Karpas-422 (cell line): ENCODE results near the gene HPN. TPM values are rescaled to one million over a fixed set of nuclear protein-coding genes. Genes with fewer than 3 reads are reported as not detected.
"Not testable (repeated sequence)": the region's sequence is repeated elsewhere in the genome, so short reads cannot be mapped to it uniquely, and the experiment has no call there.

Source experiments
- DNase-seq: peaks from one replicate; pipeline ENCODE4 v3.0.0-alpha.2; 2015
- H2AFZ ChIP-seq: fragments of 200-600 bp; sonication (generic); 2 replicates; pipeline ENCODE4 v1.6.1; 2014; ENCODE audit warnings: antibody characterized with exemption, low read length, mixed read lengths
- H3K27ac ChIP-seq: fragments of 200-600 bp; sonication (generic); 2 replicates; pipeline ENCODE4 v1.5.1; 2014; ENCODE audit warnings: mild to moderate bottlenecking, low read length, moderate library complexity
- H3K27me3 ChIP-seq: fragments of 200-600 bp; sonication (generic); 2 replicates; pipeline ENCODE4 v1.6.1; 2014; ENCODE audit warnings: low read length, mixed read lengths
- H3K36me3 ChIP-seq: fragments of 200-600 bp; sonication (generic); 2 replicates; pipeline ENCODE4 v1.6.1; 2014; ENCODE audit warnings: low read length, mixed read lengths; ENCODE audit not compliant: insufficient read depth
- H3K4me1 ChIP-seq: fragments of 200-600 bp; sonication (generic); 2 replicates; pipeline ENCODE4 v1.6.1; 2014; ENCODE audit warnings: mild to moderate bottlenecking, low read length, mixed read lengths
- H3K4me2 ChIP-seq: fragments of 200-600 bp; sonication (generic); 2 replicates; pipeline ENCODE4 v1.6.1; 2014; ENCODE audit warnings: low read length, low read depth, mild to moderate bottlenecking; ENCODE audit not compliant: poor library complexity, severe bottlenecking
- H3K4me3 ChIP-seq: fragments of 200-600 bp; sonication (generic); 2 replicates; pipeline ENCODE4 v1.5.1; 2014; ENCODE audit warnings: mild to moderate bottlenecking, antibody characterized with exemption, low read length, mixed read lengths
- H3K79me2 ChIP-seq: fragments of 200-600 bp; sonication (generic); 2 replicates; pipeline ENCODE4 v1.6.1; 2014; ENCODE audit warnings: mild to moderate bottlenecking, low read length, mixed read lengths
- H3K9ac ChIP-seq: fragments of 200-600 bp; sonication (generic); 2 replicates; pipeline ENCODE4 v1.6.0; 2014; ENCODE audit warnings: low read length
- H3K9me2 ChIP-seq: fragments of 200-600 bp; sonication (generic), shearing (Covaris generic); replicated peaks from 2 replicates; pipeline ENCODE4 v1.6.0; 2014; ENCODE audit warnings: mild to moderate bottlenecking, low read length, moderate library complexity; ENCODE audit not compliant: insufficient read depth
- H3K9me3 ChIP-seq: fragments of 300-700, 200-600 bp; sonication (generic); 2 replicates; pipeline ENCODE4 v1.6.1; 2014; ENCODE audit warnings: low read length, mixed read lengths
- H4K20me1 ChIP-seq: fragments of 200-600 bp; sonication (generic); 2 replicates; pipeline ENCODE4 v1.6.1; 2014; ENCODE audit warnings: mild to moderate bottlenecking, antibody characterized with exemption, low read length, low read depth; ENCODE audit not compliant: insufficient read depth
- total RNA-seq: library from RNA; depleted of rRNA; stranded (reverse); fragments of >200 nt; shearing (Covaris generic); gene quantifications from 2 replicates; pipeline ENCODE4 v1.2.3, GENCODE V29; 2014; ENCODE audit warnings: low replicate concordance

HPN gene
- total RNA-seq, 1 experiment from 2014 or later = 0.11 TPM

DNA sequence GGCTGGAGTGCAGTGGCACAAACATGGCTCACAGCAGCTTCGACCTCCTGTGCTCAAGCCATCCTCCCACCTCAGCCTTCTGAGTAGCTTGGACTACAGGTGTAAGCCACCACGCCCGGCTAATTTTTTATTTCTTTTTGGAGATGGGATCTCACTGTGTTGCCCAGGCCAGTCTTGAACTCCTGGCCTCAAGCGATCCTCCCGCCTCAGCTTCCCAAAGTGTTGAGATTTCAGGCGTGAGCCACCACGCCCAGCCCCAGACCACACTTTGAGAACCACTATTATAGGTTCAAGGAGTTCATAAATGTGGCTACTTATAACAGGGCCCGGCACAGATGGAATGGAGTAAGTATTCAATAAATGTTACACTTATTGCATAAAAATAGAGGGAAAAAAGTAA is 14.5 kb upstream of the HPN start:
- Histone ChIP-seq H3K9me2 (no peaks in the 10 kb centered on the region), H3K27me3 (no peaks in the 10 kb centered on the region), H3K9me3 (no peaks in the 10 kb centered on the region), H4K20me1 (0 out of 2 replicates have a peak, but pooled peaks cover 4% of the 10 kb centered on the region), H3K79me2 (no peaks in the 10 kb centered on the region), H3K4me3 (no peak overlapping the region), H3K4me2 (no peak overlapping the region), H3K36me3 (peaks cover 7% of the 10 kb centered on the region; the same call in 1 of the 2 replicates), H3K9ac (no peak overlapping the region), H3K27ac (no peak overlapping the region), H3K4me1 (0 out of 2 replicates have a peak, but pooled peaks cover 4% of the 10 kb centered on the region), H2AFZ (no peak overlapping the region)
- DNase-seq = no peak

DNA sequence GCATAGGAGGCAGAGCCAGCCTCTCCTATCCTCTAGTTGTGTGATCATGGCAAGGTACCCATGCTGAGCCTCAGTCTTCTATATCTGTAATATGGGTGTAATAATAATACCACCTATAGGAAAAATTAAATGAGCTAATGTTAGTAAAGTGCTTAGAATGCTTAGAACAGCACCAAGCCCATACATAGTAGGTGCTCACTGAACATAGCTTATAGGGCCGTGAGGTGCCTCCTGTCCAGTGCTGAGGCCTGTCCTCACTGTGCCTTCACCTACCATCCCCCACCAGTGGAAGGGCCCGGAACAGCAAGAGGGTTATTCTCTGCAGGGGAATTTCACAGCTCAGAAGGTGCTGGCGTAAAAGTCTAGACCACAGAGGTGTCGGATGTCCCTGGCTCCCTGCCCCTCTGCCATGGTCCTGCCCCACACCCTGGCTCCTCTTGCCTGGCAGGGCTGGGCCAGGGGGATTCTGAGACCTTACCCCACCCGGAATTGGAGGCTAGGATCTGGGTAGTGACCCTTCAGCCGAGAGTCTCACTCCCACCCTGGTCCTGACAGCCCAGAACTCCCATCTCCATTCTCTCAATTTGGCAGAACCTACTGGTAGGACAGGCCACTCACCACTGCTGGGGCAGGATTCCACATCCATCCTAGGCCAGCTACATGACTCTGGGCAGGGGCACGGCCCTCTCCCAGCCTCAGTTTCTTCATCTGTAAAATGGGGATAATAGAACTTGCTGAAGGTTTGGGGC is 13.5 kb upstream of the HPN start:
- Histone ChIP-seq H3K27ac (no peak overlapping the region), H3K9me3 (no peaks in the 10 kb centered on the region), H4K20me1 (0 out of 2 replicates have a peak, but pooled peaks cover 4% of the 10 kb centered on the region), H3K4me2 (no peak overlapping the region), H3K9ac (no peak overlapping the region), H3K9me2 (no peaks in the 10 kb centered on the region), H3K27me3 (no peaks in the 10 kb centered on the region), H3K4me3 (no peak overlapping the region), H2AFZ (no peak overlapping the region), H3K36me3 (peaks cover 7% of the 10 kb centered on the region; the same call in 1 of the 2 replicates), H3K4me1 (0 out of 2 replicates have a peak, but pooled peaks cover 4% of the 10 kb centered on the region), H3K79me2 (no peaks in the 10 kb centered on the region)
- DNase-seq = no peak

DNA sequence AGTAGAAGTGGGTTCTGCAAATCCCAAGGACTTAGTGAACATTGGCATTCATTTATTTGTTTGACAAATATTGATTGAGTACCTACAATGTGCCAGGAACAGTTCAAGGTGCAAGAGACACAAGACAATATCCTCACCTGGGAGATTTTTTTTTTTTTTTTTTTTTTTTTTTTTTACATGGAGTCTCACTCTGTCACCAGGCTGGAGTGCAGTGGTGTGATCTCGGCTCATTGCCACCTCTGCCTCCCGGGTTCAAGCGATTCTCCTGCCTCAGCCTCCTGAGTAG is 13.0 kb upstream of the HPN start:
- H4K20me1 ChIP-seq, H3K27ac ChIP-seq, H3K79me2 ChIP-seq, H3K4me2 ChIP-seq, H3K27me3 ChIP-seq, DNase-seq, H3K9ac ChIP-seq, H3K4me3 ChIP-seq, H3K9me3 ChIP-seq, H3K4me1 ChIP-seq, H3K36me3 ChIP-seq, H3K9me2 ChIP-seq, H2AFZ ChIP-seq: not testable (repeated sequence)

DNA sequence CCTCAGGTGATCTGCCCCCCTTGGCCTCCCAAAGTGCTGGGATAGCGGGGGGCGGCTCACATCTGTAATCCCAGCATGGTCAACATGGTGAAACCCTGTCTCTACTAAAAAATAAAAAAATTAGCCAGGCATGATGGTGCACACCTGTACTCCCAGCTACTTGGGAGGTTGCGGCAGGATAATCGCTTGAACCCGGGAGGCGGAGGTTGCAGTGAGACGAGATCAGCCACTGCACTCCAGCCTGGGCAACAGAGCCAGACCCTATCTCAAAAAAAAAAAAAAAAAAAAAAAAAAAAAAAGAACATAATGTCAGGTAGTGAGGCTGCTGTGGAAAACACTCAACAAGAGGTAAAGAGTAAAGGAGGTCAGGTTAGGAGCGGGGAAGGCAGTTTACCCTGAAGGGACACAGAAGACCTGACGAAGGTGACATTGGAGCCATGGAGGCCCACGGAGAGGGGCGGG is 12.2 kb upstream of the HPN start:
- H4K20me1 ChIP-seq, H3K36me3 ChIP-seq, H3K4me2 ChIP-seq, H3K9ac ChIP-seq, H3K4me3 ChIP-seq, H2AFZ ChIP-seq, H3K27ac ChIP-seq, H3K27me3 ChIP-seq, DNase-seq, H3K79me2 ChIP-seq, H3K9me2 ChIP-seq, H3K4me1 ChIP-seq, H3K9me3 ChIP-seq: not testable (repeated sequence)

DNA sequence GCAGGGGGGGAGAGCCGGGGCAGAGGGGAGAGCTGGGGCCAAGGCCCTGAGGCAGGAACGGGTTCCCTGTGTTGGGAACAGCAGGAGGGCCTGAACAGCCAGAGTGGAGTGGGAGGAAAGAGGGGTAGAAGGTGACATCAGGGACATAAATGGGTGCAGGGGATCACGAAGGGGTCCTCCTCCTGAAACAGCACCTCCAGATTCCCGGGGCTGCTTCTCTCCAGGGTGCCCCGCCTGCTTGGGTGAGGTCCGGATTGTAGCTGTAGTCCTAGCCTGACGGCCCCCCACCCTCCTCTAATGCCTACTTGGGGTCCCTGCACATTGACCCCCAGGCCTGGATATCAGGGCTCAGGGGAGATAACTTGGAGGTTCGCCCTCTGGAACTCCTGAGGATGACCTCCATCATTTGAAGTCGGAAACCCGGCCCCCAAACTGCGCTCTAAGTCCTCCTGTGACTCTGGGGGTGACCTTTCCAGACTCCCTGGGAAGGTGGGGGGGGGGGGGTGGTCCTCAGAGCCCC is 11.7 kb upstream of the HPN start:
- Histone ChIP-seq H3K27ac (no peak overlapping the region), H2AFZ (no peak overlapping the region), H3K9me3 (no peaks in the 10 kb centered on the region), H3K4me3 (no peak overlapping the region), H3K79me2 (no peaks in the 10 kb centered on the region), H3K4me2 (peak overlapping the region; percentile 40), H3K9ac (no peak overlapping the region; the same call in 1 of the 2 replicates), H3K36me3 (peaks cover 7% of the 10 kb centered on the region; the same call in 1 of the 2 replicates), H4K20me1 (0 out of 2 replicates have a peak, but pooled peaks cover 4% of the 10 kb centered on the region), H3K4me1 (0 out of 2 replicates have a peak, but pooled peaks cover 4% of the 10 kb centered on the region), H3K9me2 (no peaks in the 10 kb centered on the region), H3K27me3 (no peaks in the 10 kb centered on the region)
- no peak for DNase-seq

DNA sequence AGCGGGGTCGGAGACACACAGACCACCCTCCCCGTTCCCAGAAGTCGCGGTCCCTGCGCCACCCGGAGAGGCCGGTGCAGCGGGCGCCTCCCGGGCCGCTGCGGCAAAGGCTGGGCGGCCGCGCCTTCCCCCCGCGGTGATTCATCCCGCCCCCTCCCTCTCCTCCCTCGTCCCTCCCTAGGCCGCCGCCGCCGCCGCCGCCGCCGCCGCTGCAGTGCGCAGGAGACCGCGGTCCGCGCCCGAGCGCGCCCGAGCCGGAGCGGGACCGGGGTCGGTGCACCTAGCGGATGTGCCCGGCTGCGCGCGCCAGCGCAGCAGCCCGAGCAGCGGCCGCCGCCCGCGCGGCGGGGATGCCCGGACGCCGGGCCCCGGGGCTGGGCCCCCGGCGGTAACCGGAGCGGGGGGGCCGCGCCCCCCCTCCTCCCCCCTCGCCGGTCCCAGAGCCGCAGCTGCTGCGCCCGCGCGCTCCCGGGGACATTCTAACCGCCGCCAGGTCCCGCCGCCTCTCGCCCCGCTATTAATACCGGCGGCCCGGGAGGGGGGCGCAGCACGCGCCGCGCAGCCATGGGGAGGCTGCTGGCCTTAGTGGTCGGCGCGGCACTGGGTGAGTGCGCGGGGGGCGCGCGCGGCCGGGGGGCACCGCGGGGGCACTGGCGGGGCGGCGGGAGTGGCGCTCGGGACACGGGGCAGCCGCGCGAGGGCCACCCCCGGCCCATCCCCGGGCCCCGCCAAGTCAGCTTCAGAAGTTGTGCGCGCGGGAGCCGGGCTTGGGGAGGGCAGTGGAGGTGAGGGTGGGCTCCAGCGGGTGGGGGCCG is 11.1 kb upstream of the HPN start, which contains the start of gene SCN1B:
Gene SCN1B, plus strand, starts transcription at position 214 of the 815 bp plus-strand sequence. Its CDS starts 351 bp downstream, at position 565.
- Histone ChIP-seq H3K27ac (no peak within 1 kb of the TSS), H3K9me3 (no peaks in the 10 kb centered on the region), H3K4me2 (peak within 1 kb of the TSS; percentile 40), H3K4me1 (0 out of 2 replicates have a peak, but pooled peaks cover 4% of the 10 kb centered on the region), H3K9ac (no peak within 1 kb of the TSS; the same call in 1 of the 2 replicates), H3K4me3 (no peak within 1 kb of the TSS), H2AFZ (no peak within 1 kb of the TSS), H3K79me2 (no peaks in the 10 kb centered on the region), H3K36me3 (peaks cover 7% of the 10 kb centered on the region; the same call in 1 of the 2 replicates), H3K9me2 (no peaks in the 10 kb centered on the region), H3K27me3 (no peaks in the 10 kb centered on the region), H4K20me1 (0 out of 2 replicates have a peak, but pooled peaks cover 4% of the 10 kb centered on the region)
- DNase-seq = peak; percentile 60

DNA sequence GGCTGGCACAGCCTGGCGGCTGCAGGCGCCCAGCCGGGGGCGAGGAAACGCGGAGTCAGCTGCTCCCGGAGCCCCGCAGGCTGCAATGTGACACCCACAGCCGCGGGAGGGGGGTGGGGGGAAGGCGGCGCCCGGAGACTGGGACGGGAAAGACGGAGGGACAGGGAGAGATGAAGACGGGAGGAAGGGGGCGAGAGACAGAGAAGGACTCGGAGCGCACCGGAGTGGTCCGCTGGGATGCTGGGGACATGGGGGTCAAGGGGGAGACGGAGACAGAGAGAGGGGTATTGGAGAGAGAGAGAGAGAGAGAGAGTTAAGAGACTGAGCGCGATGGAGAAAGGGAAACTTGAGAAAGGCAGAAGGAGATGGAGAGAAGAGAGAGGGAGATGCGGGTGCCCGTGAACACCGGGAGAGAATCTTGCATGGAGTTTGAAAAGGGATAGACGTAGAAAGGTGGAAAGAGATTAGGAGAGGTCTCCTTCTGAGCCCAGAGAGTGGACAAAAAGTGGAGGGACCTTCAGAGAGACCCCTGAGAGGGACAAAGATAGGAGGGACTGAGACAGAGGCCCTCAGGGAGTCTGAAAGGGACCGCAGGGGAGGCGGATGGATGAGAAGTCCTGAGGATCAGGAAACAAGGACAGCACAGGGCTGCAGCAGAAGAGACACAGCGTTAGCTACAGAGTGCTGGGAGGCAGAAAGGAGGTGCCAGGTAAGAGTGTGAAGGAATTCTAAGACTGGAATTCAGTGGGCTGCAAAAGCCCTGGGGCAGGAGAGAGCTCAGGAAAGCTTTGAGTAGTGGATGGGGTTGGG is 10.2 kb upstream of the HPN start:
- no peaks in the 10 kb centered on the region for H3K27me3 ChIP-seq
- H3K9me2 ChIP-seq = no peaks in the 10 kb centered on the region
- no peak overlapping the region for H2AFZ ChIP-seq
- H3K4me1 ChIP-seq = 0 out of 2 replicates have a peak, but pooled peaks cover 4% of the 10 kb centered on the region
- no peak for DNase-seq
- H3K79me2 ChIP-seq = no peaks in the 10 kb centered on the region
- peaks cover 7% of the 10 kb centered on the region; the same call in 1 of the 2 replicates for H3K36me3 ChIP-seq
- no peak overlapping the region for H3K4me2 ChIP-seq
- H3K9me3 ChIP-seq = no peaks in the 10 kb centered on the region
- 0 out of 2 replicates have a peak, but pooled peaks cover 4% of the 10 kb centered on the region for H4K20me1 ChIP-seq
- no peak overlapping the region for H3K27ac ChIP-seq
- no peak overlapping the region for H3K4me3 ChIP-seq
- H3K9ac ChIP-seq = no peak overlapping the region
